Endodermal cell (in vitro differentiated cells): ENCODE results near the gene PRRC2B. TPM values are rescaled to one million over a fixed set of nuclear protein-coding genes. Genes with fewer than 3 reads are reported as not detected.

Experiments used
- DNase-seq: peaks from one replicate; pipeline ENCODE4 v3.0.0-alpha.2; 2017
- H3K27ac ChIP-seq: 2 replicates; pipeline ENCODE4 v1.5.1; 2013; ENCODE audit warnings: mild to moderate bottlenecking, low read depth, low read length, moderate library complexity
- H3K27me3 ChIP-seq: 2 replicates; pipeline ENCODE4 v1.6.1; 2013; ENCODE audit warnings: mild to moderate bottlenecking, low read length, moderate library complexity; ENCODE audit not compliant: insufficient read depth, control insufficient read depth, poor library complexity, severe bottlenecking
- H3K36me3 ChIP-seq: 2 replicates; pipeline ENCODE4 v1.7.0; 2013; ENCODE audit warnings: mild to moderate bottlenecking, low read length, moderate library complexity; ENCODE audit not compliant: control insufficient read depth, insufficient read depth
- H3K4me1 ChIP-seq: one replicate; pipeline ENCODE4 v1.7.0; 2013; ENCODE audit warnings: low read length; ENCODE audit not compliant: control insufficient read depth, insufficient read depth
- H3K4me3 ChIP-seq: 2 replicates; pipeline ENCODE4 v1.5.1; 2013; ENCODE audit warnings: mild to moderate bottlenecking, low read length, moderate library complexity
- H3K9ac ChIP-seq: 2 replicates; pipeline ENCODE4 v1.6.1; 2013; ENCODE audit warnings: mild to moderate bottlenecking, low read length, moderate library complexity; ENCODE audit not compliant: poor library complexity, severe bottlenecking; ENCODE audit errors: extremely low read depth
- H3K9me3 ChIP-seq: 2 replicates; pipeline ENCODE4 v1.6.1; 2013; ENCODE audit warnings: mild to moderate bottlenecking, low read length, moderate library complexity; ENCODE audit not compliant: control insufficient read depth
- H3K27ac Mint-ChIP-seq: 2 replicates; pipeline ENCODE4 v1.8.0; 2020; ENCODE audit warnings: mixed read lengths
- H3K27me3 Mint-ChIP-seq: 2 replicates; pipeline ENCODE4 v1.8.0; 2021; ENCODE audit warnings: mild to moderate bottlenecking, mixed read lengths; ENCODE audit not compliant: insufficient read depth
- H3K36me3 Mint-ChIP-seq: 2 replicates; pipeline ENCODE4 v1.8.0; 2020; ENCODE audit warnings: low read depth, mixed read lengths
- H3K4me1 Mint-ChIP-seq: 2 replicates; pipeline ENCODE4 v1.8.0; 2020; ENCODE audit warnings: mixed read lengths
- H3K4me3 Mint-ChIP-seq: 2 replicates; pipeline ENCODE4 v1.8.0; 2020; ENCODE audit warnings: mild to moderate bottlenecking, moderate library complexity, mixed read lengths
- H3K9me3 Mint-ChIP-seq: 2 replicates; pipeline ENCODE4 v1.8.0; 2020; ENCODE audit warnings: mild to moderate bottlenecking, mixed read lengths
- CTCF ChIP-seq: fragments of 200-600 bp; sonication (generic); conservative IDR thresholded peaks from 2 replicates; pipeline ENCODE4 v1.5.0; 2021; ENCODE audit warnings: antibody characterized with exemption, mild to moderate bottlenecking
- WGBS, 2 experiments: methylation state at CpG; one replicate each; pipeline versions ENCODE4 v1.1.5 to v1.1.7; 2013; ENCODE audit warnings: missing lambda C conversion rate in 2 of 2, mixed read lengths in 1 of 2; ENCODE audit not compliant: insufficient coverage in 1 of 2, insufficient read length in 1 of 2; 5-methylcytosine and 5-hydroxymethylcytosine counted together
- total RNA-seq, 2 donors: library from RNA; stranded (reverse); fragmentation: NEBNext Ultra II Directional in 1 of 2; extraction: Animal tissue kit (Norgen Biotek cat#: 25700) in 1 of 2; gene quantifications; 2 replicates in 1 of 2; 3 replicates in 1 of 2; pipeline ENCODE4 v1.2.1, GENCODE V29; 2021

Gene PRRC2B
- total RNA-seq, 2 donors from 2014 or later: 309 to 334 TPM

GRCh38 chr9:131499254-131499767 lies 105.4 kb downstream of the PRRC2B start:
- H3K4me3 ChIP-seq: no peak overlapping the region
- no peak for DNase-seq
- no peaks in the 10 kb centered on the region for H3K27me3 Mint-ChIP-seq
- peaks cover 71% of the 10 kb centered on the region for H3K36me3 ChIP-seq
- H3K4me3 Mint-ChIP-seq: no peak overlapping the region
- peak overlapping the region; percentile 40 for H3K27ac Mint-ChIP-seq
- no peak overlapping the region for H3K9ac ChIP-seq
- peaks cover 11% of the 10 kb centered on the region for H3K4me1 Mint-ChIP-seq
- no peak for TF ChIP-seq CTCF
- H3K4me1 ChIP-seq: peaks cover 10% of the 10 kb centered on the region
- H3K9me3 Mint-ChIP-seq: no peaks in the 10 kb centered on the region
- H3K27me3 ChIP-seq: no peaks in the 10 kb centered on the region
- no peak overlapping the region for H3K27ac ChIP-seq
- 97 to 98% methylated on average over 6 to 7 of the region's 7 CpGs for WGBS, 2 experiments
- no peaks in the 10 kb centered on the region for H3K9me3 ChIP-seq
- peaks cover 58% of the 10 kb centered on the region for H3K36me3 Mint-ChIP-seq

GRCh38 chr9:131500377-131500776 lies 106.5 kb downstream of the PRRC2B start:
- no peaks in the 10 kb centered on the region for H3K27me3 ChIP-seq
- peaks cover 10% of the 10 kb centered on the region for H3K4me1 ChIP-seq
- H3K27me3 Mint-ChIP-seq: no peaks in the 10 kb centered on the region
- peaks cover 13% of the 10 kb centered on the region for H3K4me1 Mint-ChIP-seq
- no peaks in the 10 kb centered on the region for H3K9me3 Mint-ChIP-seq
- H3K27ac Mint-ChIP-seq: peak overlapping the region; percentile 56
- no peak for TF ChIP-seq CTCF
- DNase-seq: no peak
- H3K9ac ChIP-seq: no peak overlapping the region
- 95 to 98% methylated on average over 7 to 12 of the region's 12 CpGs for WGBS, 2 experiments
- H3K27ac ChIP-seq: no peak overlapping the region
- no peak overlapping the region for H3K4me3 Mint-ChIP-seq
- peaks cover 50% of the 10 kb centered on the region for H3K36me3 Mint-ChIP-seq
- H3K36me3 ChIP-seq: peaks cover 60% of the 10 kb centered on the region
- no peaks in the 10 kb centered on the region for H3K9me3 ChIP-seq
- H3K4me3 ChIP-seq: no peak overlapping the region

- 83 to 88% methylated on average over 3 to 5 of the region's 5 CpGs for WGBS, 2 experiments
- Histone ChIP-seq H3K9ac (no peak overlapping the region), H3K9me3 (no peaks in the 10 kb centered on the region), H3K27ac (peak overlapping the region; percentile 73), H3K4me1 (peaks cover 10% of the 10 kb centered on the region), H3K27me3 (no peaks in the 10 kb centered on the region), H3K36me3 (peaks cover 56% of the 10 kb centered on the region), H3K4me3 (no peak overlapping the region)
- Mint-ChIP-seq H3K27ac (peak overlapping the region; percentile 56), H3K4me3 (peak overlapping the region; percentile 36), H3K4me1 (peaks cover 15% of the 10 kb centered on the region), H3K27me3 (no peaks in the 10 kb centered on the region), H3K9me3 (no peaks in the 10 kb centered on the region), H3K36me3 (peaks cover 50% of the 10 kb centered on the region)
- DNase-seq: no peak
- no peak for TF ChIP-seq CTCF
These were observed 107.2 kb downstream of the PRRC2B start for GRCh38 chr9:131500939-131501541.
